SIG-M5 (cell line): Measurements from ENCODE around the gene RTP2.

ENCODE experiments used
- DNase-seq: peaks from one replicate; lab custom pipeline; 2025; lab: John Stamatoyannopoulos, UW

Gene RTP2

DNA sequence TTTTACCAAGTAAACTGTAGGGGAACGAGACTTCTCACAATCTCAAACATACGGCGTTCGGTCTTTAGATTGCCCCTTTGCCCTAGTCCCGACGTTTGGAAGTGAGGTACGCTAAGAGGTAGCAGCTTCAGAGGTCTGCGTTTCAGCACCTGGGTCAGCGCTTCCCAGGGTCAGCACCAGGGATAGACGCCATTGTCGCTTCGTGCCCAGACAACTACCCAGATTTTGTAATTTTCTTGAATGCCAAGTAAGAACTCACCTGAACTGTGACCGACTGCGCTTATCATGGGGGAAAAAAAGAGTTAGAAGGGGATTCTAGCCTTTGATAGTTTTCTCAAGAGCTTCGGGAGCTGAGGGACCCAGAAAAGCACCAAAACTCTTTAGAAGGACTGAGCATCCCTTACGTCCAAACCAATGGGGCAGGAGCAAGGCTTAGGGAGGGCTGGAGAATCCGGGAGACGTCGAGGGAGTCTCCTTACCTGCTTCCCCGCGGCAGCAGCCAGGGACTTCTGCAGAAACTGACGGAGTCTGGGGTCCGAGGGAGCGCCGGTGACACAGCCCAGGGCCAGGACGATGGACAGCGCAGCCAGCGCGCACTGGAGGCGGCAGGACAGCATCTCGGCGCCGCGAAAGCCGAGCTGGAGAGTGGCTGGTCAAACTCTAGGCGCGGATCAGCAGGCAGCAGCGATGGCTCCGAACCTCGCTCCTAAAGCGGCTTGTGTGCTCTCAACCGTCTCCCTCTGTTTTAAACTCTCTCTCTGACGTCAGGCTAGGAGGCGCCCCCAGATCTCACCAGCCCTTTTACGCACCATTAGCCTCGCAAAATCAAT is 32.5 kb downstream of the RTP2 start, which contains the start of gene SST:
SST (minus strand) TSS at position 720 of the 830 bp plus-strand sequence; CDS start at position 617, 103 bp downstream.
- no peak for DNase-seq

DNA sequence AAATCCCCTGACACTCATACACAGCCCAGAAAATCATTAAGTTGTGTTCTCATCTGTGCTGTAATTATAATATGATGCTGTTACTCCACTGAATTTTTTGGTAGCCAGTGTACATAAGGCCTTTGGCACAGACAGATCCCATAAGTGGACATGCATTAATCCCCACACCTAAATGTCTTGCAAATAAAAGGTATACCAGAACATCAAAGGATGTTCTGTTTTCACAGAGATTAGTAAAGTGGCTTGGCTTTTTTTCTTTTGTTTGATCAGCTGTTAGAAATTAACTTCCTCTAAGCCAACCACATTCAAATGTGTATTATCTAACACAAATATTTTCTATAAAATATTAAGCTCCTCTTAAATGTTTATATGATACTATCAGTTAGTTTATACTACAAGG is 34.8 kb downstream of the RTP2 start:
- no peak for DNase-seq

DNA sequence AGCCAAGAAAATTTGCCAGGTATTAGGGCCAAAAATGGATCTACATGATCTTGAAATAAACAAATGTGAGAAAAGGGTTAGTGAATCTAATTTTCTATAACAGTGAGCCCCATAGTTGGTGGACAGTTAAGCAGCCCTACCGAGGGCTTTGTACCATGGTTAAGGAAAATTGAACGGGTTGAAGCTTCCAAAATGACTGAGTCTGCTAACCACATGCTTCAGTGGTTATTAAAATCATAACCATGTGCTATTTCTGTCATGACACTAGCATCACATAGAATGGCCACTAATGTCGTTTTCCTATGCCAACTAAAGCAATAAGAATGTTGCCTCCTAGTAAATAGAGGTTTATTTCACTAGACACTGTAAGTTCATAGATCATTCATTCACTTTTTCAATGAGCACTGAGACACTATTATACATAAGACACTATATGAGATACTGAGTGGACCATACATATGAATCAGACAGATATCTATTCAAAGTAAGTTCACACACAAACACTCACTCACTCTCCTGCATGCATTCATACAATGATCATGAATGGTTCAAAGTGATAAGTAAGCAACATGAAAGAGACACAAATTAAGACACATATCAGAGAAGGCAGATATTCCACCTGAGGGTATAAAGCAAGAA is 36.5 kb downstream of the RTP2 start:
- no peak for DNase-seq

DNA sequence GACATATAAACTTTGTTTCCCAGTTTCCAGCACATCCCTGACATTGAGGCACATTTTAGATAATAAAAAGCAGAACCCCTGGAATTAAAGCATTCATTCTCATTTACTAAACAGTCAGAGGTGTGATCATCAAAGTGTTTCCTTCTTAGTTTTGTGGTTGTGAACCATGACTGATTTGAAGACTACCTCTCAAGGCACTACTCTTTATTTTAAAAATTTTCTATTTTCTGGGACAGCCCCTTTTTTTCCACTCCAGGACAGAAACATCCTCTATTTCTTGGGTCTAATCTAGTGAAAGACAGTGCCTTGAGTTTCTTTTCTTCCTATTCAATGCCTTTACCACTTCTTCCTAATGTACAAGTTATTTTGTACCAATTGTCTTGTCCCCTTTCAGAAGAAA is 37.3 kb downstream of the RTP2 start:
- no peak for DNase-seq

DNA sequence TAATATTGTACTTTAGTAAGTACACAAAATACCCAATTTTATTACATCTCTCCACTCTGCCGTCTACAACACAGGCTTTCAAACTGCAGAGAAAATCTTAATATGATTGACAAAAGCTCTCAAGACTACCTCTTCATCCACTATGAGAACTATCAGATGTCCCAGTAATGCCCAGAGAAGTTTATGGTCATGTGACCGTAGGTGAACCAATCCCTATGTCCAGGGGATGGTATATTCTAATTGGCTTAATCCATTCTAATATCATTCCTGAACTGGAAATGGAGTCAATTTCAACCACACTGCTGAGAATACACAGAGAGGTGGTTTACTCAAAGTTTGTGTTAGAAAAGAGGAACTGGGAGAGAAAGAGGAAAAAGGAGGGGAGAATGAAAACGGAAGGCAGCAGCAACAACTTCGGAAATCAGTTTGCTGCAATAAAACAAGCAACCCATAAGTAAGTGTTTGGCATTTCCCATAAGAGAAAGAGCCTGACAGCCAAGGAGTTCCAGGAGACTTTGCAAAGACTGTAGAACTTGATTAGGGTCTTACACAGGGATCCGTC is 39.4 kb downstream of the RTP2 start:
- DNase-seq, result no peak

DNA sequence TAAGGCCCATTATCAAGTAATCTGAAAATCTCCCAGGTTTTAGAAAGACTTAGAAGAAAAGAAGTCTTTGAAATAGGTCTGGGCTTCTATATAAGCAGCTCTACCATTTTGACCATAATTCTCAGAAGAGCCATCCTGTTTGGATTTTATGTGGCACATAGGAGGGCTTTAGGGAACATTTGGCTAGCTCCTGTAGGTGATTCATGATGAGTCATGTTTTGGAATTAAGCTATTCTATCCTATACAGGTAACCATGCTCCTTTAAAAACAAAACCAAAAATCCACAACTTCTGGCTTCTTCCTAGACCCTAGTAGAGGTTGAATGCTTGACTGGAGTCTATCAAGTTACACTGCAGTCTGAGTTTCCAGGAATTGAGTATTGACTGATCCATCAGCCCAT is 41.1 kb downstream of the RTP2 start:
- no peak for DNase-seq

DNA sequence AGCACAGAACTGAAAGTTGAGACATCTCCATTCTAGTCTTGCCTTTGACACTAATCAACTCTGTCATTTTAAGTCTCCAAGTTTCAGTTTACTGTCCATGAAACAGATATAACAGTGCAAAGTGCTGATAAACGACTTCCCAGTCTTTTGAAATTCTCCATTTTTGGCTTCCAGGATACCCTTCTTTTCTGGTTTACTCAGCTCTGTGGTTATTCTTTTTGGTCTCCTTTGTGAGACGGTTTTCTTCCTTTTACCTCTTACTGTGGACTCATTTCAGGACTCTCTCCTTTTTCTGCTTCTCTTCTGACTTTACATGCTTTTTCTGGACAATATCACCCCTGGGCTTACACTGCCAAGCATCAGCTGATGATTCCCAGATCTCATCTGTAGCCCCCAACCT is 51.1 kb downstream of the RTP2 start:
- no peak for DNase-seq
